OCI-LY3 (cell line): ENCODE results near the gene KIFBP.

Experiments used
- H2AFZ ChIP-seq: fragments of 200-600, 300-600 bp; shearing (Covaris generic); 2 replicates; pipeline ENCODE4 v1.6.0; 2014; ENCODE audit warnings: antibody characterized with exemption, low read depth, low read length
- H3K27ac ChIP-seq: fragments of 200-600, 300-600 bp; sonication (generic); 2 replicates; pipeline ENCODE4 v1.5.1; 2014; ENCODE audit warnings: mild to moderate bottlenecking, low read length, moderate library complexity, mixed read lengths
- H3K27me3 ChIP-seq: fragments of 200-600, 300-600 bp; sonication (generic); 2 replicates; pipeline ENCODE4 v1.6.1; 2014; ENCODE audit warnings: low read depth, low read length, mixed read lengths
- H3K36me3 ChIP-seq: fragments of 200-600, 300-600 bp; sonication (generic); replicated peaks from 2 replicates; pipeline ENCODE3; 2014; ENCODE audit warnings: low read depth, low read length, mixed read lengths
- H3K4me1 ChIP-seq: fragments of 300-600, 200-600 bp; sonication (generic); 2 replicates; pipeline ENCODE4 v1.6.1; 2014; ENCODE audit warnings: low read length, mixed read lengths
- H3K4me2 ChIP-seq: fragments of 200-600, 300-600 bp; sonication (generic); 2 replicates; pipeline ENCODE4 v1.6.1; 2014; ENCODE audit warnings: low read length, mixed read lengths
- H3K4me3 ChIP-seq: fragments of 300-600, 200-600 bp; sonication (generic); 2 replicates; pipeline ENCODE4 v1.5.1; 2014; ENCODE audit warnings: antibody characterized with exemption, mild to moderate bottlenecking, low read length, moderate library complexity
- H3K79me2 ChIP-seq: fragments of 300-600, 200-600 bp; shearing (Covaris generic); 2 replicates; pipeline ENCODE4 v1.6.1; 2014; ENCODE audit warnings: mild to moderate bottlenecking, low read length, mixed read lengths
- H3K9ac ChIP-seq: fragments of 300-600, 200-600 bp; shearing (Covaris generic); 2 replicates; pipeline ENCODE4 v1.6.0; 2014; ENCODE audit warnings: mild to moderate bottlenecking, low read length, moderate library complexity
- H3K9me3 ChIP-seq: fragments of 200-600, 300-600 bp; shearing (Covaris generic); 2 replicates; pipeline ENCODE4 v1.6.1; 2014; ENCODE audit warnings: low read length, mixed read lengths; ENCODE audit not compliant: insufficient read depth
- H4K20me1 ChIP-seq: fragments of 200-600, 300-600 bp; sonication (generic); 2 replicates; pipeline ENCODE4 v1.6.1; 2016; ENCODE audit warnings: low read length, mixed read lengths; ENCODE audit not compliant: insufficient read depth
- EZH2phosphoT487 ChIP-seq: fragments of 200-600 bp; shearing (Covaris generic); IDR thresholded peaks from 2 replicates; pipeline ENCODE4 v1.6.1; 2018; ENCODE audit warnings: antibody characterized with exemption, mixed run types, low read depth
- TF ChIP-seq, protein P1 (sequence below): fragments of 200-600, 300-600 bp; sonication (generic); IDR thresholded peaks from 2 replicates; pipeline ENCODE4 v1.5.1; 2014; ENCODE audit warnings: antibody characterized with exemption, low read length, low read depth

KIFBP gene

DNA sequence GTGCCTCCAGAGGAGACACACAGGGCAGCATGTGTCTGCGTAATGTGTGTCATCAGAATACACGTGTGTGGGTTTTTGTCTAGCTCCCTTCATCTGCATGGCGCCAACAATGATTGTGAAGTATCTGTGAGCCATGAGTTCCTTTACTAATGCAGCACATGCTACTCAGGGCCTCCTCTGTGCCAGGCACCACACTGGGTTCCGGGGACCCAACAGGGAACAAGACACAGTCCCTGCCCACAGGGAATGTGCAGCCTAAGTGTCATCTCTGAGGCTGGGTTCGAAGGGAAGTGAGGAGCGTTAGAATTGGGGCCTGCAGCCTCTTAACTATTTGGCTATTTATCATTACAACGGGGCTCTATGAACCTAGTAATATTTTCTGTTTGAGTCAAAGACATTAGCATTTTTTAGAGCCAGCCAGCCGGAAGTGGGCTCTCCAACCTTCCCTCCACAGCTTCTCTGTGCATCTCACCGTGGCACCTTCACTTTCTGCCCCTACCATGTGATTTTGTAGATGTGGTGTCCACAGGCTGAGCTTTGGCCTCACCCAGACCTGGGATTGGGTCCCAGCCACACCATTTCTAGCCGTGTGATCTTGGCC is 55.4 kb downstream of the KIFBP start:
- Histone ChIP-seq H3K27me3 (no peaks in the 10 kb centered on the region), H3K4me1 (peaks cover 45% of the 10 kb centered on the region), H3K27ac (peak overlapping the region; percentile 92), H3K4me3 (peak overlapping the region; percentile 36), H3K9me3 (no peaks in the 10 kb centered on the region), H2AFZ (peak overlapping the region; percentile 86), H3K9ac (peak overlapping the region; percentile 61), H3K4me2 (peak overlapping the region; percentile 72), H3K79me2 (no peaks in the 10 kb centered on the region), H4K20me1 (no peaks in the 10 kb centered on the region), H3K36me3 (no peaks in the 10 kb centered on the region)
- TF ChIP-seq, protein P1, sequence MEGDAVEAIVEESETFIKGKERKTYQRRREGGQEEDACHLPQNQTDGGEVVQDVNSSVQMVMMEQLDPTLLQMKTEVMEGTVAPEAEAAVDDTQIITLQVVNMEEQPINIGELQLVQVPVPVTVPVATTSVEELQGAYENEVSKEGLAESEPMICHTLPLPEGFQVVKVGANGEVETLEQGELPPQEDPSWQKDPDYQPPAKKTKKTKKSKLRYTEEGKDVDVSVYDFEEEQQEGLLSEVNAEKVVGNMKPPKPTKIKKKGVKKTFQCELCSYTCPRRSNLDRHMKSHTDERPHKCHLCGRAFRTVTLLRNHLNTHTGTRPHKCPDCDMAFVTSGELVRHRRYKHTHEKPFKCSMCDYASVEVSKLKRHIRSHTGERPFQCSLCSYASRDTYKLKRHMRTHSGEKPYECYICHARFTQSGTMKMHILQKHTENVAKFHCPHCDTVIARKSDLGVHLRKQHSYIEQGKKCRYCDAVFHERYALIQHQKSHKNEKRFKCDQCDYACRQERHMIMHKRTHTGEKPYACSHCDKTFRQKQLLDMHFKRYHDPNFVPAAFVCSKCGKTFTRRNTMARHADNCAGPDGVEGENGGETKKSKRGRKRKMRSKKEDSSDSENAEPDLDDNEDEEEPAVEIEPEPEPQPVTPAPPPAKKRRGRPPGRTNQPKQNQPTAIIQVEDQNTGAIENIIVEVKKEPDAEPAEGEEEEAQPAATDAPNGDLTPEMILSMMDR = no peak

DNA sequence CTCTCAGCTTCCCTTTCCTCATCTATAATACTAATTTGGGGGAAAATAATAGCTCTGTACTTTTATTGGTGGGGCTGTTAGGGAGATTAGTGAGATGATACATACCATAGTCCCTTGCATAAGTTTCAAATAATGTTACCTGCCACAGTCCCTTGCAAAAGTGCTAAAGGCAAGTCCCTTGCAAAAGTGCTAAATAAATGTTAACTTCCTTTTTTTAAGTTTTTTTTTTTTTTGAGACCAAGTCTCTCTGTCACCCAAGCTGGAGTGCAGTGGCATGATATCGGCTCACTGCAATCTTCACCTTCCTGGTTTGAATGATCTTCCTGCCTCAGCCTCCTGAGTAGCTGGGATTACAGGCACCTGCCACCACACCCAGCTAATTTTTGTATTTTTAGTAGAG is 55.9 kb downstream of the KIFBP start:
- H3K4me1 ChIP-seq = peaks cover 49% of the 10 kb centered on the region
- H3K36me3 ChIP-seq = no peaks in the 10 kb centered on the region
- TF ChIP-seq, protein P1 = no peak
- TF ChIP-seq EZH2phosphoT487 = no peak
- H3K4me2 ChIP-seq = peak overlapping the region; percentile 72
- no peaks in the 10 kb centered on the region for H3K27me3 ChIP-seq
- H3K9ac ChIP-seq = peak overlapping the region; percentile 50
- peak overlapping the region; percentile 92 for H3K27ac ChIP-seq
- H3K79me2 ChIP-seq = no peaks in the 10 kb centered on the region
- H2AFZ ChIP-seq = no peak overlapping the region
- no peaks in the 10 kb centered on the region for H3K9me3 ChIP-seq
- peak overlapping the region; percentile 16; the same call in 1 of the 2 replicates for H3K4me3 ChIP-seq
- no peaks in the 10 kb centered on the region for H4K20me1 ChIP-seq

DNA sequence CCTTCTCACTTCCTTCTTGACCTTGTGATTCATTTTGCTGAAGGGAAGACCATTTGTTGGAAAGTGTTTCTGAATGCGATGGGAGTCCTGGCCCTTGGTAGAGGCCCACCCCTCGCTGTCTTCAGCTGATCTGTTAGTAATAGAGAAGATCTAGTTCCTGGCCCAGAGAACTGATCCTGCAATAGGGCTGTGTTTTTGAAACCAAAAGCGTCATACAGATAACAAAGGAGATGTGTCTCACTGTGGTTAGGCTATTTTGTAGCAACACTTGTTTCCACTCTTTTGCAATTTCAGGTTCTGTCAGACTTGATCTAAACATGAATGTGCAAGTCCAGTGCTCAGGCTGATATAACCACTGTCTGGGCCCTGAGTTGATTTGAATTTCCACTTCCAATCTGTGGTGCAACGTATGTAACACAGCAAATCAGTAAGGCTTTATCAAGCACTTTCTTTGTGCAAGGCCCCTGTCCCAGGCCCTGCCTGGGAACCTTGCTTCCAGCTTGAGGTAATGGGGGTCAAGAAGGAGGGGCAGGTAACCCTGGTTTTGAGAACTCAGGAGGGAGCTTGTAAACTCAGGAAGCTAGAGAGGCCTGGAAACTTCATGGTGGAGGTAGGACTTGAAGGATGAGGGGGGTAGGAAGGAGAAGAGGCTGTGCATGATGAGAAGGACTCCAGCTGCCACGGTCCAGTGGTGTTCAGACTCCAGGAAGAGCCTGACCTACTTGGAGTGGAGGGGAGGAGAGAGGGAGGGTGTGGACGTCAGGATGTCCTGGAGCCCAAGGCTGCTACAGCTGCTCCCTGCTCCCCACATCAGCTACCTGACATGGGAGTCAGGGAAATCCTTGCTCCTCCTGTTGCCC is 57.1 kb downstream of the KIFBP start:
- Histone ChIP-seq H3K4me1 (peaks cover 53% of the 10 kb centered on the region), H3K27ac (peak overlapping the region; percentile 92), H3K9ac (peak overlapping the region; percentile 35; the same call in 1 of the 2 replicates), H3K9me3 (no peaks in the 10 kb centered on the region), H3K79me2 (no peaks in the 10 kb centered on the region), H3K36me3 (no peaks in the 10 kb centered on the region), H3K27me3 (no peaks in the 10 kb centered on the region), H2AFZ (peak overlapping the region; percentile 78), H3K4me2 (peak overlapping the region; percentile 42), H4K20me1 (no peaks in the 10 kb centered on the region), H3K4me3 (no peak overlapping the region)
- TF ChIP-seq, protein P1 = no peak
- TF ChIP-seq EZH2phosphoT487 = no peak

DNA sequence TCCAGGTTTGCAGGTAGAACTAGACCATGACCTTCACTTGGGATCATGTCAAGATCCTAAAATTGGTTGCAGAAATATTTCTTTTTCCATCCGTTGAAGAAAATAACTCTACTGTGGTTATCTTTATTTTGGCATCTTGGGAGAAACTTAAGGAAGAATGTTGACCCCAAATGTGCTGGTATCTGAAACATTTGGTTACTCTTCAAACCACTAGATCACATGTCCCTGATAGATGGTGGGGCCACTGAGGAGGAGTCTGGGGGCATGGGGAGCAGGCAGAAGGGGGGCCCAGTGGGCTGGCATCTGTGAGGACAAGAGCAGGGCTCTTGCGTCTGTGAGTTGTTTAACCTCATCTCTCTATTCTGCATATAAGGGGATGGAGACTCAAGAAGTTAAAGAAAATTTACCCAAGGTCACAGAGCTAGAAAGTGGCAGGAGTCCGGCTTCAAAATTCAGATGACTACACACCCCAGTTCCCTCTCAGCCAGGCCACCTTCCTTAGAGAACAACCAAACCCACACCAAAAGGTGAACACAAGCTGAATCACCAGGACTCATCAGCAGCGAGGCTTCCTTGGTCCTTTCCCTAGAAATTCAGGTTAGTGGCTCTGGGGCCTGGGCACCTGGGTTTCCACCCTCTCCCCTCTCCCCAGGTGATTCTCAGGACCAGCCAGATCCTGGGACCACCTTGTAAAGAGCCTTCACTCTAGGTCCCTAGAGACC is 58.7 kb downstream of the KIFBP start:
- no peaks in the 10 kb centered on the region for H3K36me3 ChIP-seq
- H3K9me3 ChIP-seq = no peaks in the 10 kb centered on the region
- H3K4me3 ChIP-seq = no peak overlapping the region
- no peak for TF ChIP-seq EZH2phosphoT487
- TF ChIP-seq, protein P1 = no peak
- H3K9ac ChIP-seq = no peak overlapping the region
- no peaks in the 10 kb centered on the region for H3K79me2 ChIP-seq
- H3K4me1 ChIP-seq = peaks cover 68% of the 10 kb centered on the region
- no peaks in the 10 kb centered on the region for H3K27me3 ChIP-seq
- H3K27ac ChIP-seq = no peak overlapping the region
- no peak overlapping the region for H3K4me2 ChIP-seq
- no peak overlapping the region for H2AFZ ChIP-seq
- no peaks in the 10 kb centered on the region for H4K20me1 ChIP-seq
